Measurements from ENCODE around the gene MTHFSD.

Gene MTHFSD

GRCh38 chr16:86530251-86531190 lies 24.5 kb downstream of the MTHFSD start:
- no peak for DNase-seq (ENCODE audit: low read depth)

DNA sequence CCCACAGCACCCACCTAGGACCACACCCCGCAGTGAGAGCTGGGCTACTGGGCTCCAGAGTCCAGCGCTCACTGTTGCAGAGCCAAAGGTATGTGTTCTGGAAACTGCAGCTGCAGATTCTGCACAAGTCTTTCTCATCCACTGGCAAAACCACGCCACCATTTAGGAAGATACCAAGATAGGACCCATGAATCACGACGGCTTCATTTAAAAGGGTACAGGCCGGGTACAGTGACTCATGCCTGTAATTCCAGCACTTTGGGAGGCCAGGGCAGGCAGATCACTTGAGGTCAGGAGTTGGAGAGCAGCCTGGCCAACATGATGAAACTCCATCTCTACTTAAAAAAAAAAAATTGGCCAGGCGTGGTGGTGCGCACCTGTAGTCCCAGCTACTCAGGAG lies 25.9 kb downstream of the MTHFSD start:
- no peak for DNase-seq (ENCODE audit: low read depth)

- no peak for DNase-seq (ENCODE audit: low read depth)
These were observed 26.7 kb downstream of the MTHFSD start for GRCh38 chr16:86528061-86528929.

GRCh38 chr16:86527366-86527765 lies 27.7 kb downstream of the MTHFSD start:
- DNase-seq (ENCODE audit: low read depth): no peak

GRCh38 chr16:86525696-86526095 lies 29.3 kb downstream of the MTHFSD start:
- no peak for DNase-seq (ENCODE audit: low read depth)

DNA sequence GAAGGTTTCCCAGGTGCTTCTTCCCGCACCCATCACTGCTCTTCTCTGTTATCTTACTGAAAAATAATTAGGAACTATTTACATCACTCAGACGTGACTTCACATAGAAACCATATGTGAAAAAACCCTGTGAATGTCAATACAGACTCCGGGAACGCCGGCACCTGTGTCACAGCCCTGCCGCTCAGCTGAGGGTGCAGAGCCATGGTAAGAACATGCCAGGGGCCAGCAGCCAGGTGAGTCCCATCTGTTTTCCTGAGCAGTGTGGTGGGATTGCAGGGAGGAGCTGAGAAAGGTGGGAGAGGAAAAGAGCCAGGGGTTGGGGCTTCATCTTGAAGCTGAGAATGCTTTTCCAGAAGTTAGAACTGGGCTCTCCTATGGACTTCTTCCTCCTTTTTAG lies 31.0 kb downstream of the MTHFSD start:
- no peak for DNase-seq (ENCODE audit: low read depth)

GRCh38 chr16:86523166-86523740 lies 31.8 kb downstream of the MTHFSD start:
- no peak for DNase-seq (ENCODE audit: low read depth)

DNA sequence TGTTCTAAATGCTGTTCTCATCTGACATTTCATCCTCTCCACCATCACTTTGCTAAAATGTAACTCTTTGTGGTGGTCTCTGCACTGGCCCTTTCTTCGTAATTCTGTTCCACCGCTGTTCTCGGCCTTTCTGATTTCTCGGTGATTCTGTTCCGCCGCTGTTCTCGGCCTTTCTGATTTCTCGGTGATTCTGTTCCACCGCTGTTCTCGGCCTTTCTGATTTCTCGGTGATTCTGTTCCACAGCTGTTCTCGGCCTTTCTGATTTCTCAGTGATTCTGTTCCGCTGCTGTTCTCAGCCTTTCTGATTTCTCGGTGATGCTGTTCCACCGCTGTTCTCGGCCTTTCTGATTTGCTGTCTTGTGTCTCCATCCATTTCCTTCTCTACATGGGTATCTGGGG lies 32.4 kb downstream of the MTHFSD start:
- no peak for DNase-seq (ENCODE audit: low read depth)

DNA sequence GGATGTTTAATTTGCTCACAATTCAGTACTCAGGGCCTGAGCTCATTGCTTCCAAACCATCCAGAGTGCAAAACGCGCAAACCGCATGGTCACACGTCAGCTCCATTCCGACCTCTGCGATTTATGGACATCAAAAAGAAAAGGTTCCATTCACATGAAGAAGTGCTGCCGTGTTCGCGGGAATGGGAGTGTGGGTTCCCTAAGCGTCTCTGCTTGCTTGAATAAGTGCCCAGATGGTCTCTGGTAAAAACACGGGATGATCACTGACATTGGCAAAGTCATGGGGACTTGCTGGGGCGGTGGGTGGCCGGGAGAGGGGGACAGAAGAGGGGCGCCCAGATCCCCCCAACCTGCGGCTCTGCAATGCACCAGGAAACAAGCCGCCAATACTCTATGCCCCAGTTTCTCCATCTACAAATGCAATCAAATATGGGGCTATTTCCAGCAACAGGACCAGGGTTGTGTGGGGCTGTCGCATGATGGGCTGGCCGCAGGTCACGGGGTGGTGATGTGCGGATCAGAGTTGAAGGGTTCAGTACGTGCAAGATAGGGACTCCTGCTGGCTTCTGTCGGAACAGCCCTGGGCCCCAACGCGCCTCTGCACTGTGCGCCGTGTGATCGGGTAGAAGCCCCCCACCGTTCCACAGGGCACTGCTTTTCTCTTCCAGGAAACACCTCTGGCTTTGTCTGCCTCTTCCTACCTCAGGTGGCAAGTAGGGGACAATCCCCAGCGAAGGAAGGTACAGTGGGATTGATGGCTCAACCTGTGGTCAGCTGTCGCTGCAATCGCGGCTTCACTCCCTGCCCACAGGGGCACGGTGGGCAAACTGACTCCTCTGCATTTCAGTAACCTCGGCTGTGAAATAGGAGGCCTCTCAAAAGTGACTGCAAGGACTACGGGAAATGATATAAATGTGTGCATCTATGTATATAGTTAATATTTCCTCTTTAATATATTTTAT lies 33.5 kb downstream of the MTHFSD start:
- no peak for DNase-seq (ENCODE audit: low read depth)

- DNase-seq (ENCODE audit: low read depth): no peak
These were observed 34.5 kb downstream of the MTHFSD start for GRCh38 chr16:86520317-86521210.

- peak; percentile 33 for DNase-seq (ENCODE audit: low read depth)
These were observed 35.3 kb downstream of the MTHFSD start for GRCh38 chr16:86519649-86520316.

GRCh38 chr16:86519007-86519648 lies 35.9 kb downstream of the MTHFSD start:
- no peak for DNase-seq (ENCODE audit: low read depth)

GRCh38 chr16:86517652-86518258 lies 37.3 kb downstream of the MTHFSD start:
- DNase-seq (ENCODE audit: low read depth): no peak

DNA sequence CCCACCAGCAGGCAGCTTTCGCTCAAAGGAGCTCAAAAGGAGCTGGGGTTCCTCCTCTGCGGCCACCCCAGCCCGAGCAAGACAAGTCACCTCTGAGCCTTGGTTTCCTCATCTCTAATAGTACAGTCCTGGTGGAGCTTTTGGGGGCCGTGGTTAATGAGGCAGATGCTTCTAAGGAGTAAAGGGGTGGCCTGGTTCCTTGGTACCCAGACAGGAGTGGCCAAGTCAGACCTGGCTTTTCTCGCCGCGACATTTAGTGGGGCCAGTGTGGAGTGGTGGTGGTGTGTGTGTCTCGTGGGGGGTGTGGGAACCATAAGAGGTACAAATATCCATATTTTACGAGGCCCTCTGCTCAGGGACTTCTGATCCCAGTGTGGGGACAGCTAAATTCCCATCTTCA lies 38.0 kb downstream of the MTHFSD start:
- no peak for DNase-seq (ENCODE audit: low read depth)

- no peak for DNase-seq (ENCODE audit: low read depth)
These were observed 38.4 kb downstream of the MTHFSD start for GRCh38 chr16:86516623-86517003.

GRCh38 chr16:86515777-86516622 lies 39.0 kb downstream of the MTHFSD start:
- DNase-seq (ENCODE audit: low read depth): no peak

DNA sequence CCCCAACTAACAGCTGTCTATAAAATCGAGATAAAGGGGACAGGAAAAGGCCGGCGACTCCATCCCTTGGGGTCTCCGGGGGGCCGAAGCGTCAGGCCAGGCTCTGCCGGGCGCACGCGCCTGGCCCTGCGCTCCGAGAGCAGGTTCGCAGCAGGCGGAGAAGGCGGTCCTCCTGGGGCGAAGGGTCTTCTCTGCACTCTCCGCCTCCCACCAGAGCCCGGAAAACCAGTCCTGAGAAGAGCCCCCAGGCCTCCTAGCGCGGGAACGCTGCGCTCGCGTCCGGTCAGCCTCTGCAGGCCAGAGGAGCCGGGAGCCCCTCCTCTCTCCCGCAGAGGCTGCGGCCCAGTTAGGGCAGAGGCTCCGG lies 39.6 kb downstream of the MTHFSD start:
- DNase-seq (ENCODE audit: low read depth): no peak

Measured in stimulated activated CD8-positive, alpha-beta memory T cell treated with anti-CD3 and anti-CD28 coated beads, Interleukin-7, amount 100 ng/mL, for 24 hours (primary cell).